WERI-Rb-1 (cell line): ENCODE data around the gene ATRNL1.

Experiments used
- DNase-seq: peaks from one replicate; pipeline ENCODE4 v3.0.0-alpha.2; 2020
- H3K27ac ChIP-seq: fragments of 250-450 bp; sonication (Bioruptor Pico); 2 replicates; pipeline ENCODE4 v1.5.1; 2020; ENCODE audit warnings: mild to moderate bottlenecking, moderate library complexity
- H3K27me3 ChIP-seq: fragments of 250-450 bp; sonication (Bioruptor Pico); 2 replicates; pipeline ENCODE4 v1.5.1; 2021; ENCODE audit warnings: mild to moderate bottlenecking, low read depth, moderate library complexity; ENCODE audit not compliant: insufficient read depth, severe bottlenecking
- H3K36me3 ChIP-seq: fragments of 250-450 bp; sonication (Bioruptor Pico); 2 replicates; pipeline ENCODE4 v1.5.1; 2020; ENCODE audit warnings: mild to moderate bottlenecking, moderate library complexity
- H3K4me3 ChIP-seq: 2 replicates; pipeline ENCODE4 v1.5.1; 2011; ENCODE audit warnings: low read depth, mild to moderate bottlenecking, control low read depth, low read length
- H3K9me3 ChIP-seq: fragments of 250-450 bp; sonication (Bioruptor Pico); 2 replicates; pipeline ENCODE4 v1.5.1; 2021; ENCODE audit warnings: mild to moderate bottlenecking, moderate library complexity; ENCODE audit not compliant: severe bottlenecking
- TF ChIP-seq, protein P1 (sequence below): IDR thresholded peaks from 2 replicates; pipeline ENCODE4 v1.5.1; 2011; ENCODE audit warnings: low read depth, mild to moderate bottlenecking, control low read depth, inconsistent platforms, low read length

Gene ATRNL1

DNA sequence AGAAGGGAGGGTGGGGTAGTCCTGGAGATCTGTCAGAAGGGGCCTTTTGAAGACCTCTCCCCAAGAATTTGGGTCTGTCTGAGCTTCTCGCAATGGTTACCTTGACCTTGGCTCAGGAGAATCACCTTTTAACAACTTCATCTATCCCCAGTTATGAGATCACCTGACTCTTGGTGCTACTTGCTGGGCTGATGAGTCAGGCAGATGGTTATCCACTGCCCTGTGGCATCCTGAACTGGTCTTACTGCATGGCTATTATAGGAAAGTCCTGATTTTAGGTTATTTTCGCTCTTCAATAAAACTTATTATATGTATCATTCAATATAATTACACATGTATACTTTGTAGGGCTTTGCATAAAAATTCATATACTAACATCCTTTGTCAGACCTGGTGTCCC, 905.1 kb downstream of the ATRNL1 start:
- Histone ChIP-seq H3K27me3 (no peaks in the 10 kb centered on the region), H3K4me3 (no peak overlapping the region), H3K9me3 (peaks cover 21% of the 10 kb centered on the region), H3K27ac (no peak overlapping the region), H3K36me3 (no peaks in the 10 kb centered on the region)
- TF ChIP-seq, protein P1, sequence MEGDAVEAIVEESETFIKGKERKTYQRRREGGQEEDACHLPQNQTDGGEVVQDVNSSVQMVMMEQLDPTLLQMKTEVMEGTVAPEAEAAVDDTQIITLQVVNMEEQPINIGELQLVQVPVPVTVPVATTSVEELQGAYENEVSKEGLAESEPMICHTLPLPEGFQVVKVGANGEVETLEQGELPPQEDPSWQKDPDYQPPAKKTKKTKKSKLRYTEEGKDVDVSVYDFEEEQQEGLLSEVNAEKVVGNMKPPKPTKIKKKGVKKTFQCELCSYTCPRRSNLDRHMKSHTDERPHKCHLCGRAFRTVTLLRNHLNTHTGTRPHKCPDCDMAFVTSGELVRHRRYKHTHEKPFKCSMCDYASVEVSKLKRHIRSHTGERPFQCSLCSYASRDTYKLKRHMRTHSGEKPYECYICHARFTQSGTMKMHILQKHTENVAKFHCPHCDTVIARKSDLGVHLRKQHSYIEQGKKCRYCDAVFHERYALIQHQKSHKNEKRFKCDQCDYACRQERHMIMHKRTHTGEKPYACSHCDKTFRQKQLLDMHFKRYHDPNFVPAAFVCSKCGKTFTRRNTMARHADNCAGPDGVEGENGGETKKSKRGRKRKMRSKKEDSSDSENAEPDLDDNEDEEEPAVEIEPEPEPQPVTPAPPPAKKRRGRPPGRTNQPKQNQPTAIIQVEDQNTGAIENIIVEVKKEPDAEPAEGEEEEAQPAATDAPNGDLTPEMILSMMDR, result no peak
- no peak for DNase-seq
